Measurements from ENCODE around the gene HNRNPH3.

Gene HNRNPH3

DNA sequence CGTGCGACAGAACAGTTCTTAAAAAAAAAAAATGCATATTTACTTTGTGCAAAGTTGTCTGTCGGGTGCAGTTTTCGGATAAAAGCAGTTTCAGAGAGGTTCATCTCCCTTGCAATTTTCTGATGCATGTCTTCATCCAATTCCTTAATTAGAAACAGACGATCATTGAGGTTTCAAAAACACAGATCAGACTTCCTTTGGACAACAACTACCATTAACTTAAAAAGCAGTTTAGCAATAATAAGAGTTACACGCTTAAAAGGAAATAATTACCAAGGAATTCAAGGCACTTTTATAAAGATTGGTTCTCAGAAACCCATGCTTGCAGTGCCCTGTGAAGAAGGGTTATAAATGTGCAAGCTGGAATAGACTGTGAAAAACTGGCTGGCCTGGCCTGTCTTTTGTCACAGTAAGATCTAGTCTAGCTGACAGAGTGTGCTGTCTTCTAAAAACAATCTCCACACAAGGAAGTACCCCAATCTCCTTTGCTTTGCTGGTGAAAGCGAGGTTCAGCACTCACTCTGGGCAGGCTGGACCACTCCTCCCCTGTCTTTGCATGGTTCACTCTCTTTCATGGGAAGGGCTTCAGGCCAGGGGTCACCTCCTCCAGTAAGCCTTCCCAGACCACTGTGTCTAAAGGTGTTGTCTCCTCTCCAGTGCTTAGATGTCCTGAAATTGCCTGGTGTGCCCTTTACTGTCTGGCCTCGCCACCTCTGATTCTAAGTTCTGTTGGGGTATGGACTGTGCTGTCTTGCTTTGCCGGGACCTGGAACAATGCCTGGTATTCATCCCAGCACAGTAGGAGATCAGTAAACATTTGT lies 34.8 kb upstream of the HNRNPH3 start:
- Histone ChIP-seq H3K4me1 (no peaks in the 10 kb centered on the region), H3K36me3 (peaks cover 0 to 8% (median 6%) of the 10 kb centered on the region in 3 donors), H3K9me3 (no peaks in the 10 kb centered on the region), H3K27ac (no peak overlapping the region), H3K4me3 (no peak overlapping the region), H3K27me3 (no peaks in the 10 kb centered on the region)
- TF ChIP-seq, protein P1, sequence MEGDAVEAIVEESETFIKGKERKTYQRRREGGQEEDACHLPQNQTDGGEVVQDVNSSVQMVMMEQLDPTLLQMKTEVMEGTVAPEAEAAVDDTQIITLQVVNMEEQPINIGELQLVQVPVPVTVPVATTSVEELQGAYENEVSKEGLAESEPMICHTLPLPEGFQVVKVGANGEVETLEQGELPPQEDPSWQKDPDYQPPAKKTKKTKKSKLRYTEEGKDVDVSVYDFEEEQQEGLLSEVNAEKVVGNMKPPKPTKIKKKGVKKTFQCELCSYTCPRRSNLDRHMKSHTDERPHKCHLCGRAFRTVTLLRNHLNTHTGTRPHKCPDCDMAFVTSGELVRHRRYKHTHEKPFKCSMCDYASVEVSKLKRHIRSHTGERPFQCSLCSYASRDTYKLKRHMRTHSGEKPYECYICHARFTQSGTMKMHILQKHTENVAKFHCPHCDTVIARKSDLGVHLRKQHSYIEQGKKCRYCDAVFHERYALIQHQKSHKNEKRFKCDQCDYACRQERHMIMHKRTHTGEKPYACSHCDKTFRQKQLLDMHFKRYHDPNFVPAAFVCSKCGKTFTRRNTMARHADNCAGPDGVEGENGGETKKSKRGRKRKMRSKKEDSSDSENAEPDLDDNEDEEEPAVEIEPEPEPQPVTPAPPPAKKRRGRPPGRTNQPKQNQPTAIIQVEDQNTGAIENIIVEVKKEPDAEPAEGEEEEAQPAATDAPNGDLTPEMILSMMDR (IDR thresholded peaks at IDR 0.05): no peak
- no peak for DNase-seq
- intact Hi-C loops (cut with DNase I; ENCODE audit: low total_unique reads): no loop called here

- TF ChIP-seq, protein P1 (IDR thresholded peaks at IDR 0.05): no peak
Measured at GRCh38 chr10:68301301-68301700, 30.6 kb upstream of the HNRNPH3 start.

GRCh38 chr10:68301790-68302502 lies 29.9 kb upstream of the HNRNPH3 start:
- H3K9me3 ChIP-seq: no peaks in the 10 kb centered on the region
- no peak overlapping the region for H3K27ac ChIP-seq
- no peaks in the 10 kb centered on the region for H3K27me3 ChIP-seq
- no peaks in the 10 kb centered on the region for H3K4me1 ChIP-seq
- intact Hi-C loops (cut with DNase I; ENCODE audit: low total_unique reads): loop anchor here (10.0 kb wide), 1 partner anchor 87 kb away; no protein-coding TSS in a partner anchor
- no peak overlapping the region for H3K4me3 ChIP-seq
- H3K36me3 ChIP-seq: no peaks in the 10 kb centered on the region
- TF ChIP-seq, protein P1 (IDR thresholded peaks at IDR 0.05): peak; percentile 27 to 44
- no peak for DNase-seq

More at GRCh38 chr10:68301301-68301700, 30.6 kb upstream of the HNRNPH3 start:
- intact Hi-C loops (cut with DNase I; ENCODE audit: low total_unique reads): loop anchor here (10.0 kb wide), 1 partner anchor 86 kb away; no protein-coding TSS in a partner anchor
- H3K27me3 ChIP-seq: no peaks in the 10 kb centered on the region
- no peak overlapping the region for H3K4me3 ChIP-seq
- H3K27ac ChIP-seq: no peak overlapping the region
- H3K4me1 ChIP-seq: no peaks in the 10 kb centered on the region
- no peak for DNase-seq
- peaks cover 0 to 4% (median 0%) of the 10 kb centered on the region in 3 donors for H3K36me3 ChIP-seq
- no peaks in the 10 kb centered on the region for H3K9me3 ChIP-seq

DNA sequence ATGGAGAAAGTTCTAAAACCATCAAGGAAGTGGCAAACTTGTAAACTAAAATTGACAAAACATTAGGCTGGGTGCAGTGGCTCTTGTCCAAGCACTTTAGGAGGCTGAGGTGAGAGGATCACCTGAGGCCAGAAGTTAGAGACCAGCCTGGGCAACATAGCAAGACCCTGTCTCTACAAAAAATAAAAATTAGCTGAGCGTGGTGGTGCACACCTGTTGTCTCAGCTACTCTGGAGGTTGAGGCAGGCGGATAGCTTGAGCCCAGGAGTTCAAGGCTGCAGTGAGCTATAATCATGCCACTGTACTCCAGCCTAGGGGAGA lies 29.4 kb upstream of the HNRNPH3 start:
- intact Hi-C loops (cut with DNase I; ENCODE audit: low total_unique reads): loop anchor here (10.0 kb wide), 1 partner anchor 88 kb away; no protein-coding TSS in a partner anchor
- DNase-seq: no peak
- Histone ChIP-seq H3K4me1 (no peaks in the 10 kb centered on the region), H3K4me3 (no peak overlapping the region), H3K27me3 (no peaks in the 10 kb centered on the region), H3K36me3 (no peaks in the 10 kb centered on the region), H3K9me3 (no peaks in the 10 kb centered on the region), H3K27ac (no peak overlapping the region)
- TF ChIP-seq, protein P1 (IDR thresholded peaks at IDR 0.05): no peak

GRCh38 chr10:68302871-68303270 lies 29.0 kb upstream of the HNRNPH3 start:
- TF ChIP-seq, protein P1 (IDR thresholded peaks at IDR 0.05): no peak
- intact Hi-C loops (cut with DNase I; ENCODE audit: low total_unique reads): loop anchor here (10.0 kb wide), 1 partner anchor 88 kb away; no protein-coding TSS in a partner anchor

More at GRCh38 chr10:68302871-68303270, 29.0 kb upstream of the HNRNPH3 start:
- Histone ChIP-seq H3K36me3 (no peaks in the 10 kb centered on the region), H3K27me3 (no peaks in the 10 kb centered on the region), H3K4me3 (no peak overlapping the region), H3K27ac (no peak overlapping the region), H3K4me1 (no peaks in the 10 kb centered on the region), H3K9me3 (no peaks in the 10 kb centered on the region)
- DNase-seq: no peak
